ENCODE data around the gene PLEKHH1.
A peak's percentile ranks its signal among the peaks of the same experiment; 100 is the strongest.

PLEKHH1 gene

GRCh38 chr14:67510836-67511235 lies 22.3 kb upstream of the PLEKHH1 start:
- no peak for DNase-seq (ENCODE audit: low spot score)

GRCh38 chr14:67512463-67513310 lies 20.4 kb upstream of the PLEKHH1 start:
- no peak for DNase-seq (ENCODE audit: low spot score)

- DNase-seq (ENCODE audit: low spot score): no peak
Observed at GRCh38 chr14:67513631-67514108, 19.4 kb upstream of the PLEKHH1 start.

GRCh38 chr14:67514203-67514607 lies 18.9 kb upstream of the PLEKHH1 start:
- DNase-seq (ENCODE audit: low spot score): no peak

GRCh38 chr14:67514650-67515385 lies 18.3 kb upstream of the PLEKHH1 start:
- peak; percentile 22 for DNase-seq (ENCODE audit: low spot score)

GRCh38 chr14:67515386-67516079 lies 17.6 kb upstream of the PLEKHH1 start:
- peak; percentile 30 for DNase-seq (ENCODE audit: low spot score)

GRCh38 chr14:67516676-67517075 lies 16.4 kb upstream of the PLEKHH1 start:
- no peak for DNase-seq (ENCODE audit: low spot score)

- DNase-seq (ENCODE audit: low spot score): no peak
Observed at GRCh38 chr14:67517083-67517482, 16.0 kb upstream of the PLEKHH1 start.

GRCh38 chr14:67519406-67519805 lies 13.7 kb upstream of the PLEKHH1 start:
- DNase-seq (ENCODE audit: low spot score): no peak

GRCh38 chr14:67520482-67520881 lies 12.6 kb upstream of the PLEKHH1 start:
- DNase-seq (ENCODE audit: low spot score): no peak

- DNase-seq (ENCODE audit: low spot score): no peak
Observed at GRCh38 chr14:67522270-67522669, 10.8 kb upstream of the PLEKHH1 start.

- DNase-seq (ENCODE audit: low spot score): no peak
Observed at GRCh38 chr14:67523764-67524633, 9.1 kb upstream of the PLEKHH1 start.

GRCh38 chr14:67524634-67524963 lies 8.5 kb upstream of the PLEKHH1 start:
- no peak for DNase-seq (ENCODE audit: low spot score)

- DNase-seq (ENCODE audit: low spot score): no peak
Observed at GRCh38 chr14:67525389-67525788, 7.7 kb upstream of the PLEKHH1 start.

- DNase-seq (ENCODE audit: low spot score): no peak
Observed at GRCh38 chr14:67526181-67526580, 6.9 kb upstream of the PLEKHH1 start.

GRCh38 chr14:67526676-67527459 lies 6.2 kb upstream of the PLEKHH1 start:
- peak; percentile 42 for DNase-seq (ENCODE audit: low spot score)

GRCh38 chr14:67527756-67528155 lies 5.3 kb upstream of the PLEKHH1 start:
- DNase-seq (ENCODE audit: low spot score): no peak

- no peak for DNase-seq (ENCODE audit: low spot score)
Observed at GRCh38 chr14:67528276-67528675, 4.8 kb upstream of the PLEKHH1 start.

GRCh38 chr14:67529947-67530935 lies 2.8 kb upstream of the PLEKHH1 start:
- DNase-seq (ENCODE audit: low spot score): no peak

GRCh38 chr14:67532606-67532997 lies 488 bp upstream of the PLEKHH1 start:
- DNase-seq (ENCODE audit: low spot score): no peak
